Natural killer cell (primary cell): Measurements from ENCODE around the gene EARS2. TPM values are rescaled to one million over a fixed set of nuclear protein-coding genes. Genes with fewer than 3 reads are reported as not detected.

Experiments
- ATAC-seq, 3 donors: fragments of 150-1000 bp in 2 of 3; fragments of 200-7000 bp in 1 of 3; cut with Tn5 transposase; 1 replicate in 1 of 3; 2 replicates in 2 of 3; pipeline ENCODE4 v1.10.0; 2021; ENCODE audit warnings: mild to moderate bottlenecking in 2 of 3, moderate library complexity in 2 of 3
- DNase-seq, 2 donors: peaks; one replicate each; pipeline versions ENCODE4 v3.0.0 to v3.0.0-alpha.2; 2013 to 2021; ENCODE audit warnings: mixed read lengths in 1 of 2
- H3K27ac ChIP-seq: one replicate; pipeline ENCODE4 v1.5.1; 2013; ENCODE audit warnings: mild to moderate bottlenecking, low read length
- H3K27me3 ChIP-seq: one replicate; pipeline ENCODE4 v1.6.1; 2013; ENCODE audit warnings: low read length; ENCODE audit not compliant: control insufficient read depth, insufficient read depth
- H3K36me3 ChIP-seq: one replicate; pipeline ENCODE4 v1.6.1; 2013; ENCODE audit warnings: low read length; ENCODE audit not compliant: control insufficient read depth, insufficient read depth
- H3K4me1 ChIP-seq: one replicate; pipeline ENCODE4 v1.6.1; 2013; ENCODE audit warnings: low read length; ENCODE audit not compliant: control insufficient read depth, insufficient read depth
- H3K4me3 ChIP-seq: one replicate; pipeline ENCODE4 v1.5.1; 2013; ENCODE audit warnings: low read length
- H3K9me3 ChIP-seq: one replicate; pipeline ENCODE4 v1.6.1; 2013; ENCODE audit warnings: low read length; ENCODE audit not compliant: control insufficient read depth, insufficient read depth
- H3K27ac Mint-ChIP-seq, 2 donors: one replicate each; pipeline ENCODE4 v1.8.0; 2022; ENCODE audit warnings: mild to moderate bottlenecking in 2 of 2, mixed read lengths in 2 of 2, moderate library complexity in 1 of 2
- H3K27me3 Mint-ChIP-seq, 2 donors: one replicate each; pipeline ENCODE4 v1.8.0; 2022; ENCODE audit warnings: low read depth in 2 of 2, mixed read lengths in 2 of 2
- H3K36me3 Mint-ChIP-seq: one replicate; pipeline ENCODE4 v1.8.0; 2022; ENCODE audit warnings: mixed read lengths
- H3K4me1 Mint-ChIP-seq, 2 donors: one replicate each; pipeline ENCODE4 v1.8.0; 2022; ENCODE audit warnings: mixed read lengths in 2 of 2
- H3K4me3 Mint-ChIP-seq: one replicate; pipeline ENCODE4 v1.8.0; 2022; ENCODE audit warnings: mild to moderate bottlenecking, moderate library complexity, mixed read lengths
- H3K9me3 Mint-ChIP-seq, 2 donors: one replicate each; pipeline ENCODE4 v1.8.0; 2022; ENCODE audit warnings: mixed read lengths in 2 of 2
- CTCF ChIP-seq: fragments of 200-600 bp; IDR thresholded peaks from one replicate; pipeline ENCODE4 v1.8.0; 2022; ENCODE audit warnings: antibody characterized with exemption
- WGBS: methylation state at CpG from one replicate; pipeline ENCODE4 v1.1.7; 2013; ENCODE audit warnings: missing lambda C conversion rate; ENCODE audit not compliant: insufficient coverage; 5-methylcytosine and 5-hydroxymethylcytosine counted together
- intact Hi-C: fragments of 100-400 bp; cut with micrococcal nuclease; formaldehyde crosslinking; loops from one replicate; pipeline ENCODE4 v1.14.2; 2022
- total RNA-seq, 4 donors: library from RNA; stranded (reverse); fragments of 120-200 nt in 1 of 4; gene quantifications; one replicate each; pipeline versions ENCODE4 v1.2.3 to v1.2.4, GENCODE V29; 2013 to 2022

The EARS2 gene
- total RNA-seq, 3 donors from 2014 or later (not counting 1 experiment from before 2014, with no cell fraction given): 12.1 to 14.2 (median 12.4) TPM

- ATAC-seq (no peak), DNase-seq (no peak)
- Histone ChIP-seq H3K9me3 (no peaks in the 10 kb centered on the region), H3K27me3 (no peaks in the 10 kb centered on the region), H3K27ac (no peak overlapping the region), H3K4me3 (no peak overlapping the region), H3K36me3 (peaks cover 58% of the 10 kb centered on the region), H3K4me1 (no peaks in the 10 kb centered on the region)
- H3K4me3 Mint-ChIP-seq: no peak overlapping the region
- intact Hi-C loops: no loop called here
- H3K27me3 Mint-ChIP-seq: no peaks in the 10 kb centered on the region
- H3K4me1 Mint-ChIP-seq: no peaks in the 10 kb centered on the region
- no peak overlapping the region for H3K27ac Mint-ChIP-seq
- TF ChIP-seq CTCF: no peak
- no peaks in the 10 kb centered on the region for H3K9me3 Mint-ChIP-seq
- no peaks in the 10 kb centered on the region for H3K36me3 Mint-ChIP-seq
- 97% methylated on average over 7 of the region's 10 CpGs for WGBS
These were observed 28.4 kb downstream of the EARS2 start for GRCh38 chr16:23528644-23529310.

GRCh38 chr16:23527961-23528643 lies 29.0 kb downstream of the EARS2 start:
- H3K9me3 ChIP-seq: no peaks in the 10 kb centered on the region
- Mint-ChIP-seq H3K4me1 (no peaks in the 10 kb centered on the region), H3K9me3 (no peaks in the 10 kb centered on the region), H3K4me3 (no peak overlapping the region), H3K36me3 (peaks cover 4% of the 10 kb centered on the region), H3K27me3 (no peaks in the 10 kb centered on the region), H3K27ac (no peak overlapping the region)
- H3K27ac ChIP-seq: no peak overlapping the region
- no peaks in the 10 kb centered on the region for H3K27me3 ChIP-seq
- ATAC-seq (no peak), DNase-seq (no peak)
- H3K4me3 ChIP-seq: no peak overlapping the region
- intact Hi-C loops: no loop called here
- peaks cover 60% of the 10 kb centered on the region for H3K36me3 ChIP-seq
- WGBS: 89% methylated on average over 11 of the region's 11 CpGs
- H3K4me1 ChIP-seq: no peaks in the 10 kb centered on the region
- TF ChIP-seq CTCF: no peak

- H3K27ac ChIP-seq: no peak overlapping the region
- ATAC-seq (no peak), DNase-seq (no peak)
- Mint-ChIP-seq H3K27ac (no peak overlapping the region), H3K9me3 (no peaks in the 10 kb centered on the region), H3K4me1 (no peaks in the 10 kb centered on the region), H3K27me3 (no peaks in the 10 kb centered on the region), H3K36me3 (peaks cover 10% of the 10 kb centered on the region), H3K4me3 (no peak overlapping the region)
- H3K9me3 ChIP-seq: no peaks in the 10 kb centered on the region
- no peak for TF ChIP-seq CTCF
- peaks cover 47% of the 10 kb centered on the region for H3K36me3 ChIP-seq
- H3K4me1 ChIP-seq: peaks cover 6% of the 10 kb centered on the region
- 96% methylated on average over 3 of the region's 3 CpGs for WGBS
- no peaks in the 10 kb centered on the region for H3K27me3 ChIP-seq
- intact Hi-C loops: no loop called here
- no peak overlapping the region for H3K4me3 ChIP-seq
These were observed 32.3 kb downstream of the EARS2 start for GRCh38 chr16:23524886-23525285.
